Measurements from ENCODE around the gene FFAR2. TPM values are rescaled to one million over a fixed set of nuclear protein-coding genes. Genes with fewer than 3 reads are reported as not detected.

The FFAR2 gene
- total RNA-seq, 1 experiment from 2014 or later: not detected

GRCh38 chr19:35437406-35437951 is 10.6 kb upstream of the FFAR2 start:
- no TSS peak for BruUV-seq (replicated peaks)
- Mint-ChIP-seq H3K27ac (ENCODE audit: unreplicated experiment) (peak overlapping the region; percentile 12), H3K4me3 (ENCODE audit: unreplicated experiment) (no peak overlapping the region), H3K27me3 (ENCODE audit: insufficient read depth, unreplicated experiment) (no peaks in the 10 kb centered on the region), H3K9me3 (ENCODE audit: unreplicated experiment) (no peaks in the 10 kb centered on the region), H3K4me1 (ENCODE audit: low read depth, unreplicated experiment) (peaks cover 14% of the 10 kb centered on the region), H3K36me3 (ENCODE audit: insufficient read depth, unreplicated experiment) (peaks cover 6% of the 10 kb centered on the region)
- Histone ChIP-seq H3K4me3 (ENCODE audit: low read depth, low read length) (no peak overlapping the region), H3K4me1 (peaks cover 10% of the 10 kb centered on the region; the same call in 1 of the 2 replicates), H3K36me3 (ENCODE audit: control insufficient read depth, insufficient read depth, low read length) (no peaks in the 10 kb centered on the region), H3K9me3 (no peaks in the 10 kb centered on the region), H3K27me3 (replicated peaks; ENCODE audit: control insufficient read depth, insufficient read depth, low read length) (no peaks in the 10 kb centered on the region)
- no peak for TF ChIP-seq CTCF (IDR thresholded peaks at IDR 0.05; ENCODE audit: insufficient read depth in 1 of 2, low read depth in 1 of 2, low read length in 1 of 2, severe bottlenecking in 1 of 2, unreplicated experiment in 1 of 2)
- no peak for DNase-seq
- POLR2A ChIA-PET: no interaction called here
- intact Hi-C loops (cut with micrococcal nuclease; ENCODE audit: unreplicated experiment): no loop called here
- CTCF ChIA-PET: no interaction called here

- BruUV-seq (replicated peaks): no TSS peak
- CTCF ChIA-PET: no interaction called here
- no peak overlapping the region for H3K27ac Mint-ChIP-seq (ENCODE audit: unreplicated experiment)
These were observed 10.0 kb upstream of the FFAR2 start for GRCh38 chr19:35438096-35438495.

GRCh38 chr19:35438527-35438926 is 9.5 kb upstream of the FFAR2 start:
- H3K4me3 ChIP-seq (ENCODE audit: low read depth, low read length): no peak overlapping the region
- peaks cover 10% of the 10 kb centered on the region; the same call in 1 of the 2 replicates for H3K4me1 ChIP-seq
- no peaks in the 10 kb centered on the region for H3K27me3 Mint-ChIP-seq (ENCODE audit: insufficient read depth, unreplicated experiment)
- POLR2A ChIA-PET: no interaction called here
- no peak for TF ChIP-seq CTCF (IDR thresholded peaks at IDR 0.05; ENCODE audit: insufficient read depth in 1 of 2, low read depth in 1 of 2, low read length in 1 of 2, severe bottlenecking in 1 of 2, unreplicated experiment in 1 of 2)
- BruUV-seq (replicated peaks): no TSS peak
- H3K9me3 ChIP-seq: no peaks in the 10 kb centered on the region
- no peaks in the 10 kb centered on the region for H3K36me3 ChIP-seq (ENCODE audit: control insufficient read depth, insufficient read depth, low read length)
- intact Hi-C loops (cut with micrococcal nuclease; ENCODE audit: unreplicated experiment): no loop called here
- peaks cover 13% of the 10 kb centered on the region for H3K4me1 Mint-ChIP-seq (ENCODE audit: low read depth, unreplicated experiment)
- H3K27ac Mint-ChIP-seq (ENCODE audit: unreplicated experiment): no peak overlapping the region
- no peaks in the 10 kb centered on the region for H3K27me3 ChIP-seq (replicated peaks; ENCODE audit: control insufficient read depth, insufficient read depth, low read length)
- CTCF ChIA-PET: no interaction called here
- peaks cover 6% of the 10 kb centered on the region for H3K36me3 Mint-ChIP-seq (ENCODE audit: insufficient read depth, unreplicated experiment)
- no peak overlapping the region for H3K4me3 Mint-ChIP-seq (ENCODE audit: unreplicated experiment)
- H3K9me3 Mint-ChIP-seq (ENCODE audit: unreplicated experiment): no peaks in the 10 kb centered on the region
- no peak for DNase-seq

More at GRCh38 chr19:35438096-35438495, 10.0 kb upstream of the FFAR2 start:
- Mint-ChIP-seq H3K9me3 (ENCODE audit: unreplicated experiment) (no peaks in the 10 kb centered on the region), H3K36me3 (ENCODE audit: insufficient read depth, unreplicated experiment) (peaks cover 6% of the 10 kb centered on the region), H3K4me3 (ENCODE audit: unreplicated experiment) (no peak overlapping the region), H3K27me3 (ENCODE audit: insufficient read depth, unreplicated experiment) (no peaks in the 10 kb centered on the region), H3K4me1 (ENCODE audit: low read depth, unreplicated experiment) (peaks cover 13% of the 10 kb centered on the region)
- DNase-seq: no peak
- Histone ChIP-seq H3K36me3 (ENCODE audit: control insufficient read depth, insufficient read depth, low read length) (no peaks in the 10 kb centered on the region), H3K4me3 (ENCODE audit: low read depth, low read length) (no peak overlapping the region), H3K27me3 (replicated peaks; ENCODE audit: control insufficient read depth, insufficient read depth, low read length) (no peaks in the 10 kb centered on the region), H3K4me1 (peaks cover 10% of the 10 kb centered on the region; the same call in 1 of the 2 replicates), H3K9me3 (no peaks in the 10 kb centered on the region)
- intact Hi-C loops (cut with micrococcal nuclease; ENCODE audit: unreplicated experiment): no loop called here
- POLR2A ChIA-PET: no interaction called here
- TF ChIP-seq CTCF (IDR thresholded peaks at IDR 0.05; ENCODE audit: insufficient read depth in 1 of 2, low read depth in 1 of 2, low read length in 1 of 2, severe bottlenecking in 1 of 2, unreplicated experiment in 1 of 2): no peak

Data from Caco-2 (cell line).